ENCODE data around the gene GLP1R.

The GLP1R gene

DNA sequence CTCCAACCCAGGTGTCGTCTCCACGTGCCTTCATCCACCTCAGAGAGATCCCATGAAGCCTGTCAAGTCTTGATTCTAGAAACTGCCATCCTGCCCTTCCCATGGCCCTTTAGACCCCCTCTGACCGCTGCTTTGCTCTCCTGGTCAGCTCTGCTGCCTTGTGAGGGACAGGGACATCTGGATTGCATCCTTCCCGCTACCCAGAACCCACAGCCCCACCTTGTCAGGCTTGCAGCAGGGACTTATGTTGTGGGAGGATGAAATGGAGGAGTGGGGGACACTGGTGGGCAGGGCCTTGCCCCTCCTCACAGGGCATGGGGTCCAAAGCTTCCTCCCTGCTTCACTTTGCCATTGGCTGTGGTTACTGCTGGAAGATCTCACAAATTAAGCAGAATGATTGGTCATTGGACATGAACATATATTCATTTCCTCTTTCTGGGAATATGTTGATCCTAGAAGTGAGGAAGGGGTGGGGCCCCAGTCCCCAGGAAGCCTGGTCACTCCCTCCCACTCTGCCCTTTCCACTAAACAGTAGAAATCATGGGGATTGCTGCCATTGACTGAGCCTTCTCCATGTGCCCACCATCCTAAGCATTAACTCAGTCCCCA, 4.5 kb downstream of the GLP1R start:
- Histone ChIP-seq H3K36me3 (ENCODE audit: control insufficient read depth, insufficient read depth, low read length) (no peaks in the 10 kb centered on the region), H3K27me3 (replicated peaks; ENCODE audit: control insufficient read depth, insufficient read depth, low read length) (no peaks in the 10 kb centered on the region; the same call in 1 of the 2 replicates), H3K4me3 (replicated peaks; ENCODE audit: low read depth, low read length) (no peak overlapping the region)
- TF ChIP-seq, protein P1, sequence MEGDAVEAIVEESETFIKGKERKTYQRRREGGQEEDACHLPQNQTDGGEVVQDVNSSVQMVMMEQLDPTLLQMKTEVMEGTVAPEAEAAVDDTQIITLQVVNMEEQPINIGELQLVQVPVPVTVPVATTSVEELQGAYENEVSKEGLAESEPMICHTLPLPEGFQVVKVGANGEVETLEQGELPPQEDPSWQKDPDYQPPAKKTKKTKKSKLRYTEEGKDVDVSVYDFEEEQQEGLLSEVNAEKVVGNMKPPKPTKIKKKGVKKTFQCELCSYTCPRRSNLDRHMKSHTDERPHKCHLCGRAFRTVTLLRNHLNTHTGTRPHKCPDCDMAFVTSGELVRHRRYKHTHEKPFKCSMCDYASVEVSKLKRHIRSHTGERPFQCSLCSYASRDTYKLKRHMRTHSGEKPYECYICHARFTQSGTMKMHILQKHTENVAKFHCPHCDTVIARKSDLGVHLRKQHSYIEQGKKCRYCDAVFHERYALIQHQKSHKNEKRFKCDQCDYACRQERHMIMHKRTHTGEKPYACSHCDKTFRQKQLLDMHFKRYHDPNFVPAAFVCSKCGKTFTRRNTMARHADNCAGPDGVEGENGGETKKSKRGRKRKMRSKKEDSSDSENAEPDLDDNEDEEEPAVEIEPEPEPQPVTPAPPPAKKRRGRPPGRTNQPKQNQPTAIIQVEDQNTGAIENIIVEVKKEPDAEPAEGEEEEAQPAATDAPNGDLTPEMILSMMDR (IDR thresholded peaks at IDR 0.05; ENCODE audit: insufficient read depth, low read length, poor library complexity, severe bottlenecking), result no peak
- no peak for DNase-seq (ENCODE audit: extremely low read depth, insufficient read length)

DNA sequence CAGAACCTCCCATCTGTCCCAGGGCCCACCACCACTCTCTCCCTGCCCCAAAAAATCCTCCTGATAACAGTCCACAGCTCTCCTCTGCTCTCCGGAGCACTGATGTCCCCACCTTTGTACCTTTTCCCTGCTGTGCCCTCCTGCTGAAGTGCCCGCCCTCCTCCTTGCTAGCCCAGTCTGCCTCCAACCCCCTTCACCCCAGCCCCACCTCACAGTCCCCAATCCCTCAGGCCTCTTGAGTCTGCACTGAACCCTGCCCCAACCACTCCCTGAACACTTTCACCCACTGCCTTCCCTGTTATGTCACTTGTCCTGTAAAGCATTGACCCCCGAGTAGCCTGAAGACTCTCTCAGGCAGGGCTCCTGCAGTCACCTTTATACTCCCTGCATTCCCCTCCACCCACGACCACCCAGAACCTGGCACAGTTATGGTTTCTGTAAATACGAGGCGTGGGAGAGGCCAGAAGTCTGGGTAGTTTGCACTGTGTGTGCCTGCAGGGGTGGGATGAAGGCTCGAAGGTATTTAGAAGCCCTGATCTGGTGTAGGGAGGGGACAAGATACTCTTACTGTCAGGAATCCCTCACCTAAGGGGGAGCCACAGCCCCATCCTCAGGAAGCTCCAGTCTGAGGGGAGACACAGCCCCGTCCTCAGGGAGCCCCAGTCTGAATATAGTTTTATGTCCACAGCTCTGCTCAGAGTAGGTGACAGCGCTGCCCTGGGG, 5.4 kb downstream of the GLP1R start:
- no peaks in the 10 kb centered on the region; the same call in 1 of the 2 replicates for H3K27me3 ChIP-seq (replicated peaks; ENCODE audit: control insufficient read depth, insufficient read depth, low read length)
- H3K36me3 ChIP-seq (ENCODE audit: control insufficient read depth, insufficient read depth, low read length), result no peaks in the 10 kb centered on the region
- H3K4me3 ChIP-seq (replicated peaks; ENCODE audit: low read depth, low read length), result no peak overlapping the region
- TF ChIP-seq, protein P1 (IDR thresholded peaks at IDR 0.05; ENCODE audit: insufficient read depth, low read length, poor library complexity, severe bottlenecking), result no peak
- no peak for DNase-seq (ENCODE audit: extremely low read depth, insufficient read length)

DNA sequence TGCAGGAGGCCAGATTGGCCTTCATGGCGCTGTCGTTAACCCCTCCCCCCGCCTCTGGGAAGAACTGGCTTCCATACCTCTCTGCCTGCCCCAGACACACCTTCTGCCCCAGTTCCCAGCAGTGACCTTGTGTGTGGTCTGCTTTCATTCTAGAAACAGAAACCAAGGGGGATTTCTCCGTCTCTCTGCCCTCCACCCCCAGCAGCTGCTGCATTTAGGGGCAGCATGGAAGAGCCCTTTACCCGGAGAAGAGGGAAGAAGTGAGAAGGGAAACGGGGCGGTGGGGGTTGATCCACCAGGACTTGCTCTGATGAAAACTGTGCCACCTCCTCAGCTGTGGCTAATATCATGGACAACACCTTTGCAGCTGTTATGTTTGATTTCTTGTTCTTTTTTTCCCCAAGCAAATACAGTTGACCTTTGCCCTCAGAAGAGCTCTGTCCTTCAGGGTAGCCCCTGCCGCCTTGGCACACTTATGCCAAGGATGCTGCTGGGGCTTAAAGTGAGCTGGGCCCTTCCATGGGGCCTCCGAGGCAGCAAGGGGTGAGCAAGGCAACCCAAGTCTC, 6.1 kb downstream of the GLP1R start:
- no peaks in the 10 kb centered on the region for H3K36me3 ChIP-seq (ENCODE audit: control insufficient read depth, insufficient read depth, low read length)
- no peaks in the 10 kb centered on the region; the same call in 1 of the 2 replicates for H3K27me3 ChIP-seq (replicated peaks; ENCODE audit: control insufficient read depth, insufficient read depth, low read length)
- H3K4me3 ChIP-seq (replicated peaks; ENCODE audit: low read depth, low read length), result no peak overlapping the region
- TF ChIP-seq, protein P1 (IDR thresholded peaks at IDR 0.05; ENCODE audit: insufficient read depth, low read length, poor library complexity, severe bottlenecking), result no peak
- DNase-seq (ENCODE audit: extremely low read depth, insufficient read length), result no peak

DNA sequence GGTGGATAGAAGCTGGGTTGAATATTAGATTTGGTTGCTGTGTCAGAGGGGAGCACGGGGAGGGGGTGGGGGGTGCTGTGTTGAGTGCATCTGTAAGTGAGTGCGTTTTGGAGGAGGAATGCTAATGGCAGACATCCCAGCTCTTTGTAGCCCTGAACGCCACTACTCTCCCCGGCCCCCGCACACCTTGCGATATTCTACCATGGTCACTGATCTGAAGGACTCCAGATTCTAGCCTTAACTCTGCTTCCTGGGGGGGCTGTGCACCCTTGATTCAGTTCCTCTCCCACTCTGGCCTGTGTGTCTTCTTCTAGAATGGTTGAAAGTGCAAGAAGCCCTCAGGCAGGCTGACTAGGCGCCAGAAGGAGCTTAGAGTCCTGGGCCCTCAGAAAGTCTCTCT, 7.1 kb downstream of the GLP1R start:
- no peak for DNase-seq (ENCODE audit: extremely low read depth, insufficient read length)
- TF ChIP-seq, protein P1 (IDR thresholded peaks at IDR 0.05; ENCODE audit: insufficient read depth, low read length, poor library complexity, severe bottlenecking), result no peak
- no peaks in the 10 kb centered on the region for H3K36me3 ChIP-seq (ENCODE audit: control insufficient read depth, insufficient read depth, low read length)
- no peak overlapping the region for H3K4me3 ChIP-seq (replicated peaks; ENCODE audit: low read depth, low read length)
- no peaks in the 10 kb centered on the region; the same call in 1 of the 2 replicates for H3K27me3 ChIP-seq (replicated peaks; ENCODE audit: control insufficient read depth, insufficient read depth, low read length)

DNA sequence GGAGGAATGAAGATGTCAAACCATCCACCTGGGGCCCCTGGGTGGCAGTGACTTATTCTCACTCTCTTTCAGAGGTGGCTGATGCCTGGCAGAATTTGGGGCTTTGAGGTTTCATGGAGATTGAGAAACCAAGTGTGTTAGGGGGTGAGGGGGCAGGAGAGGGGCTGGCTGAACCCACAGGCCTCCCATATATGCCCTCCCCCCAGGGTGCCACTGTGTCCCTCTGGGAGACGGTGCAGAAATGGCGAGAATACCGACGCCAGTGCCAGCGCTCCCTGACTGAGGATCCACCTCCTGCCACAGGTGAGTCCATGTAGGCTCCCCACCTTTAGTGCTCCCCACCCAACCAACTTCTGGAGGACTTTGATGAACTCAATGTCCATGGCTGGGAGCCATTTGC, 7.6 kb downstream of the GLP1R start:
- TF ChIP-seq, protein P1 (IDR thresholded peaks at IDR 0.05; ENCODE audit: insufficient read depth, low read length, poor library complexity, severe bottlenecking), result no peak
- Histone ChIP-seq H3K27me3 (replicated peaks; ENCODE audit: control insufficient read depth, insufficient read depth, low read length) (no peaks in the 10 kb centered on the region; the same call in 1 of the 2 replicates), H3K4me3 (replicated peaks; ENCODE audit: low read depth, low read length) (no peak overlapping the region), H3K36me3 (ENCODE audit: control insufficient read depth, insufficient read depth, low read length) (no peaks in the 10 kb centered on the region)
- DNase-seq (ENCODE audit: extremely low read depth, insufficient read length), result no peak

All from GM06990 (cell line).